Measurements from ENCODE around the gene WDR59. TPM values are rescaled to one million over a fixed set of nuclear protein-coding genes. Genes with fewer than 3 reads are reported as not detected.

The WDR59 gene
- polyA plus RNA-seq, 1 donor (not counting 4 experiments of a cell fraction or from before 2014, with no cell fraction given), result 59.7 TPM

DNA sequence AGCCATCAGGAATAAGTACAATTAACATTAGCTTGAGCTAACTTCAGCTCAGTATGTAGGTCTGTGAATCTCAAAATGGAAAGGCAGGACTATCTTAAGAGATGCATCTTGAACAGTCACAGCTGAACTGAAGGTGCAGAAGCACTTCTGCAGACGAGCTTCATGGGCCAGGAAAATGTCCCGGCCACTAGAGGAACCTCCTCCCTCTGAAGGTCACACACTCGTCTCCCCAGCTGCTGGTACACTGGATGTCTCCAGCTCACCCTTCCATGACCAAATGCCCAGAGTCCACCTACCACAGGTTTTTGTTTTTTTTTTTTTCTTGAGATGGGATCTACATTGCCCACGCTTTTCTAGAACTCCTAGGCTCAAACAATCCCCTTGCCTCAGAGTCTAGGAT, 33.2 kb downstream of the WDR59 start:
- H3K79me2 ChIP-seq (ENCODE audit: control insufficient read depth, insufficient read depth, low read length), result no peaks in the 10 kb centered on the region
- no peak overlapping the region for H3K27ac ChIP-seq (ENCODE audit: control insufficient read depth, insufficient read depth, low read length)
- no peak overlapping the region for H2AFZ ChIP-seq (ENCODE audit: control insufficient read depth, low read length)
- no peaks in the 10 kb centered on the region for H3K27me3 ChIP-seq (ENCODE audit: control insufficient read depth, extremely low read depth, insufficient read depth, low read length)
- no peak overlapping the region for H3K9ac ChIP-seq (ENCODE audit: control insufficient read depth, extremely low read depth, insufficient read depth, low read length)
- H4K20me1 ChIP-seq (ENCODE audit: control insufficient read depth, extremely low read depth, insufficient read depth, low read length), result no peaks in the 10 kb centered on the region
- no peaks in the 10 kb centered on the region for H3K9me3 ChIP-seq (ENCODE audit: control insufficient read depth, low read depth, low read length)
- no peak overlapping the region for H3K4me2 ChIP-seq (ENCODE audit: control insufficient read depth, extremely low read depth, insufficient read depth, low read depth, low read length)
- dilution Hi-C loops (cut with MboI; ENCODE audit: extremely low pct_ligation_motif_present, low sequenced_read_pairs), result no loop called here
- no peak for TF ChIP-seq EZH2 (IDR thresholded peaks at IDR 0.05; ENCODE audit: low read length)
- TF ChIP-seq, protein P1, sequence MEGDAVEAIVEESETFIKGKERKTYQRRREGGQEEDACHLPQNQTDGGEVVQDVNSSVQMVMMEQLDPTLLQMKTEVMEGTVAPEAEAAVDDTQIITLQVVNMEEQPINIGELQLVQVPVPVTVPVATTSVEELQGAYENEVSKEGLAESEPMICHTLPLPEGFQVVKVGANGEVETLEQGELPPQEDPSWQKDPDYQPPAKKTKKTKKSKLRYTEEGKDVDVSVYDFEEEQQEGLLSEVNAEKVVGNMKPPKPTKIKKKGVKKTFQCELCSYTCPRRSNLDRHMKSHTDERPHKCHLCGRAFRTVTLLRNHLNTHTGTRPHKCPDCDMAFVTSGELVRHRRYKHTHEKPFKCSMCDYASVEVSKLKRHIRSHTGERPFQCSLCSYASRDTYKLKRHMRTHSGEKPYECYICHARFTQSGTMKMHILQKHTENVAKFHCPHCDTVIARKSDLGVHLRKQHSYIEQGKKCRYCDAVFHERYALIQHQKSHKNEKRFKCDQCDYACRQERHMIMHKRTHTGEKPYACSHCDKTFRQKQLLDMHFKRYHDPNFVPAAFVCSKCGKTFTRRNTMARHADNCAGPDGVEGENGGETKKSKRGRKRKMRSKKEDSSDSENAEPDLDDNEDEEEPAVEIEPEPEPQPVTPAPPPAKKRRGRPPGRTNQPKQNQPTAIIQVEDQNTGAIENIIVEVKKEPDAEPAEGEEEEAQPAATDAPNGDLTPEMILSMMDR (optimal IDR thresholded peaks at IDR 0.05 in 1 of 3, IDR thresholded peaks at IDR 0.05 in 1 of 3, conservative IDR thresholded peaks at IDR 0.05 in 1 of 3; ENCODE audit: extremely low read depth in 1 of 3, insufficient read depth in 2 of 3, low read length in 3 of 3), result no peak
- no peak overlapping the region for H3K4me3 ChIP-seq (ENCODE audit: control insufficient read depth in 2 of 3, extremely low read depth in 1 of 3, insufficient read depth in 2 of 3, low read depth in 1 of 3, low read length in 3 of 3)
- DNase-seq (ENCODE audit: low read depth, low spot score) (no peak), FAIRE-seq (no peak)
- peaks cover 10 to 20% of the 10 kb centered on the region in 2 experiments for H3K36me3 ChIP-seq (ENCODE audit: control insufficient read depth in 2 of 2, extremely low read depth in 1 of 2, insufficient read depth in 2 of 2, low read length in 2 of 2)
- no peaks in the 10 kb centered on the region for H3K4me1 ChIP-seq (ENCODE audit: control insufficient read depth, extremely low read depth, insufficient read depth, low read length)
- no peaks in the 10 kb centered on the region for H3K9me1 ChIP-seq (ENCODE audit: control insufficient read depth, extremely low read depth, insufficient read depth, low read length)

DNA sequence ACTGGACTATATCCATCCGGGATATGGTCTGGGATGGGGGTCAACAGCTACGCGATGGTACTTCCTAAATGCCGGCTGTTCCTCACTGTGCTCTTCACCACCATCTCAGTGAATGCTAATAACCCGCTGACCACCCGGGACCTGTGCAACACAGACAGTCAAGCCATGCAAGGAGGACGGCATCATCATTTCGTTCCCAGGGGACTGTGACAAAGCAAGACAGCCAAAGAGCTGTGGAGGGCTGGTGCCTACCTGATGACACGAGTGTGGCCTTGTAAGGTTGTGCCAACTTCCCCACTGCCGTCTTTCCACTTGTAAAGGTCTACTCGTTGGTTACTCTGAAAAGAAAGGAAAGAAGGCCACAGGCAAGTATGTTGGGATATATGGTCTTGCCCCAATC, 33.7 kb downstream of the WDR59 start:
- DNase-seq (ENCODE audit: low read depth, low spot score), result no peak
- no peak for FAIRE-seq
- Histone ChIP-seq H3K27me3 (ENCODE audit: control insufficient read depth, extremely low read depth, insufficient read depth, low read length) (no peaks in the 10 kb centered on the region), H4K20me1 (ENCODE audit: control insufficient read depth, extremely low read depth, insufficient read depth, low read length) (no peaks in the 10 kb centered on the region), H3K4me1 (ENCODE audit: control insufficient read depth, extremely low read depth, insufficient read depth, low read length) (no peaks in the 10 kb centered on the region), H3K9me1 (ENCODE audit: control insufficient read depth, extremely low read depth, insufficient read depth, low read length) (no peaks in the 10 kb centered on the region), H3K4me3 (ENCODE audit: control insufficient read depth in 2 of 3, extremely low read depth in 1 of 3, insufficient read depth in 2 of 3, low read depth in 1 of 3, low read length in 3 of 3) (no peak overlapping the region), H3K36me3 (ENCODE audit: control insufficient read depth in 2 of 2, extremely low read depth in 1 of 2, insufficient read depth in 2 of 2, low read length in 2 of 2) (peaks cover 8 to 16% of the 10 kb centered on the region in 2 experiments), H3K9ac (ENCODE audit: control insufficient read depth, extremely low read depth, insufficient read depth, low read length) (no peak overlapping the region), H3K9me3 (ENCODE audit: control insufficient read depth, low read depth, low read length) (no peaks in the 10 kb centered on the region), H3K27ac (ENCODE audit: control insufficient read depth, insufficient read depth, low read length) (no peak overlapping the region), H3K4me2 (ENCODE audit: control insufficient read depth, extremely low read depth, insufficient read depth, low read depth, low read length) (no peak overlapping the region), H3K79me2 (ENCODE audit: control insufficient read depth, insufficient read depth, low read length) (no peaks in the 10 kb centered on the region), H2AFZ (ENCODE audit: control insufficient read depth, low read length) (no peak overlapping the region)
- no peak for TF ChIP-seq EZH2 (IDR thresholded peaks at IDR 0.05; ENCODE audit: low read length)
- TF ChIP-seq, protein P1 (optimal IDR thresholded peaks at IDR 0.05 in 1 of 3, IDR thresholded peaks at IDR 0.05 in 1 of 3, conservative IDR thresholded peaks at IDR 0.05 in 1 of 3; ENCODE audit: extremely low read depth in 1 of 3, insufficient read depth in 2 of 3, low read length in 3 of 3), result no peak
- dilution Hi-C loops (cut with MboI; ENCODE audit: extremely low pct_ligation_motif_present, low sequenced_read_pairs), result no loop called here

Data from keratinocyte (primary cell).